ENCODE measurements around the gene NCSTN. TPM values are rescaled to one million over a fixed set of nuclear protein-coding genes. Genes with fewer than 3 reads are reported as not detected.

NCSTN gene
- polyA plus RNA-seq, 1 donor from 2014 or later, result 21.0 TPM

- Histone ChIP-seq H3K27me3 (ENCODE audit: insufficient read depth, low read depth, low read length) (no peaks in the 10 kb centered on the region), H2AFZ (ENCODE audit: low read depth, low read length) (no peak overlapping the region), H4K20me1 (ENCODE audit: insufficient read depth) (peaks cover 2% of the 10 kb centered on the region), H3K9ac (ENCODE audit: low read length) (no peak overlapping the region), H3K27ac (ENCODE audit: low read length) (no peak overlapping the region), H3K4me2 (ENCODE audit: low read length) (no peak overlapping the region), H3K79me2 (replicated peaks; ENCODE audit: insufficient read depth, low read length) (peaks cover 91% of the 10 kb centered on the region), H3K9me2 (ENCODE audit: insufficient read depth, low read length) (no peaks in the 10 kb centered on the region), H3K4me3 (ENCODE audit: low read length) (no peak overlapping the region), H3K9me3 (ENCODE audit: low read length) (no peaks in the 10 kb centered on the region), H3F3A (ENCODE audit: insufficient read depth, low read length, poor library complexity, severe bottlenecking) (no peaks in the 10 kb centered on the region), H3K36me3 (ENCODE audit: insufficient read depth, low read length) (no peaks in the 10 kb centered on the region)
- TF ChIP-seq TAF1 (IDR thresholded peaks at IDR 0.05; ENCODE audit: low read depth) (no peak), RAD21 (conservative IDR thresholded peaks at IDR 0.05) (no peak), EZH2 (IDR thresholded peaks at IDR 0.05; ENCODE audit: borderline replicate concordance, insufficient read depth, low read length, poor library complexity, severe bottlenecking) (no peak), CTCF (IDR thresholded peaks at IDR 0.05; ENCODE audit: poor library complexity, severe bottlenecking) (no peak), POLR2AphosphoS5 (IDR thresholded peaks at IDR 0.05) (no peak), EP300 (conservative IDR thresholded peaks at IDR 0.05; ENCODE audit: poor library complexity, severe bottlenecking) (no peak), SMC3 (conservative IDR thresholded peaks at IDR 0.05; ENCODE audit: poor library complexity) (no peak), MXI1 (conservative IDR thresholded peaks at IDR 0.05; ENCODE audit: poor library complexity, severe bottlenecking) (no peak)
- TF ChIP-seq, protein P1, sequence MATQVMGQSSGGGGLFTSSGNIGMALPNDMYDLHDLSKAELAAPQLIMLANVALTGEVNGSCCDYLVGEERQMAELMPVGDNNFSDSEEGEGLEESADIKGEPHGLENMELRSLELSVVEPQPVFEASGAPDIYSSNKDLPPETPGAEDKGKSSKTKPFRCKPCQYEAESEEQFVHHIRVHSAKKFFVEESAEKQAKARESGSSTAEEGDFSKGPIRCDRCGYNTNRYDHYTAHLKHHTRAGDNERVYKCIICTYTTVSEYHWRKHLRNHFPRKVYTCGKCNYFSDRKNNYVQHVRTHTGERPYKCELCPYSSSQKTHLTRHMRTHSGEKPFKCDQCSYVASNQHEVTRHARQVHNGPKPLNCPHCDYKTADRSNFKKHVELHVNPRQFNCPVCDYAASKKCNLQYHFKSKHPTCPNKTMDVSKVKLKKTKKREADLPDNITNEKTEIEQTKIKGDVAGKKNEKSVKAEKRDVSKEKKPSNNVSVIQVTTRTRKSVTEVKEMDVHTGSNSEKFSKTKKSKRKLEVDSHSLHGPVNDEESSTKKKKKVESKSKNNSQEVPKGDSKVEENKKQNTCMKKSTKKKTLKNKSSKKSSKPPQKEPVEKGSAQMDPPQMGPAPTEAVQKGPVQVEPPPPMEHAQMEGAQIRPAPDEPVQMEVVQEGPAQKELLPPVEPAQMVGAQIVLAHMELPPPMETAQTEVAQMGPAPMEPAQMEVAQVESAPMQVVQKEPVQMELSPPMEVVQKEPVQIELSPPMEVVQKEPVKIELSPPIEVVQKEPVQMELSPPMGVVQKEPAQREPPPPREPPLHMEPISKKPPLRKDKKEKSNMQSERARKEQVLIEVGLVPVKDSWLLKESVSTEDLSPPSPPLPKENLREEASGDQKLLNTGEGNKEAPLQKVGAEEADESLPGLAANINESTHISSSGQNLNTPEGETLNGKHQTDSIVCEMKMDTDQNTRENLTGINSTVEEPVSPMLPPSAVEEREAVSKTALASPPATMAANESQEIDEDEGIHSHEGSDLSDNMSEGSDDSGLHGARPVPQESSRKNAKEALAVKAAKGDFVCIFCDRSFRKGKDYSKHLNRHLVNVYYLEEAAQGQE (IDR thresholded peaks at IDR 0.05; ENCODE audit: borderline replicate concordance), result no peak
Observed at GRCh38 chr1:160407839-160408801, 64.9 kb downstream of the NCSTN start.

Small RNA genes within 50 kb of the gene (small RNA-seq; reads per million reads assigned to genes)
- gene RF00019 (0 to 1.2 (median 0) reads per million in 3 experiments), gene RNU4-42P (0 reads per million in 3 experiments)

Other genes with a start within 250 kb of the NCSTN start
- gene IGSF8, start 244.8 kb upstream of the NCSTN start, polyA plus RNA-seq, result 26.9 and 27.3 TPM in 2 replicates
- 0.12 and 0.14 TPM in 2 replicates for gene ATP1A2, start 227.6 kb upstream of the NCSTN start, polyA plus RNA-seq
- not detected in 2 replicates for gene ATP1A4, start 191.8 kb upstream of the NCSTN start, polyA plus RNA-seq
- gene CASQ1, start 152.8 kb upstream of the NCSTN start, polyA plus RNA-seq, result not detected in 2 replicates
- gene PEA15, start 138.0 kb upstream of the NCSTN start, polyA plus RNA-seq, result 46.4 and 51.9 TPM in 2 replicates
- gene DCAF8, start 80.8 kb upstream of the NCSTN start, polyA plus RNA-seq, result 153 TPM in 2 replicates
- 37.7 and 51.6 TPM in 2 replicates for gene PEX19, start 58.2 kb upstream of the NCSTN start, polyA plus RNA-seq
- 75.0 and 75.6 TPM in 2 replicates for gene COPA, start 133 bp upstream of the NCSTN start, polyA plus RNA-seq
- gene NHLH1, start 23.7 kb downstream of the NCSTN start, polyA plus RNA-seq, result 0.11 and 0.90 TPM in 2 replicates
- 22.6 and 34.0 TPM in 2 replicates for gene VANGL2, start 57.2 kb downstream of the NCSTN start, polyA plus RNA-seq
- not detected in 2 replicates for gene SLAMF6, start 179.9 kb downstream of the NCSTN start, polyA plus RNA-seq
- not detected in 2 replicates for gene CD84, start 236.1 kb downstream of the NCSTN start, polyA plus RNA-seq